Mesothelial cell of epicardium (in vitro differentiated cells): ENCODE measurements around the gene SETDB1. TPM values are rescaled to one million over a fixed set of nuclear protein-coding genes. Genes with fewer than 3 reads are reported as not detected.

Experiments
- DNase-seq, 2 experiments: peaks; one replicate each; pipeline ENCODE4 v3.0.0; 2021; ENCODE audit warnings: low spot score in 2 of 2; ENCODE audit not compliant: unreplicated experiment in 2 of 2
- H3K27ac Mint-ChIP-seq: 2 replicates; pipeline ENCODE4 v1.8.0; 2021; ENCODE audit warnings: mixed read lengths
- H3K27me3 Mint-ChIP-seq: 2 replicates; pipeline ENCODE4 v1.8.0; 2021; ENCODE audit warnings: low read depth, mixed read lengths
- H3K36me3 Mint-ChIP-seq: 2 replicates; pipeline ENCODE4 v1.8.0; 2021; ENCODE audit warnings: mixed read lengths
- H3K4me1 Mint-ChIP-seq: 2 replicates; pipeline ENCODE4 v1.8.0; 2021; ENCODE audit warnings: mixed read lengths
- H3K4me3 Mint-ChIP-seq: 2 replicates; pipeline ENCODE4 v1.8.0; 2021; ENCODE audit warnings: mild to moderate bottlenecking, moderate library complexity, mixed read lengths
- H3K9me3 Mint-ChIP-seq: 2 replicates; pipeline ENCODE4 v1.8.0; 2021; ENCODE audit warnings: mixed read lengths
- CTCF ChIP-seq: fragments of 200-600 bp; sonication (generic); IDR thresholded peaks from one replicate; pipeline ENCODE4 v1.5.0; 2021; ENCODE audit warnings: antibody characterized with exemption; ENCODE audit not compliant: unreplicated experiment
- total RNA-seq: library from RNA; stranded (reverse); gene quantifications from 3 replicates; pipeline ENCODE4 v1.2.1, GENCODE V29; 2021

SETDB1 gene
- total RNA-seq, 1 donor from 2014 or later: 101 TPM

GRCh38 chr1:151008244-151009205 is 82.4 kb downstream of the SETDB1 start, which contains the start of gene PRUNE1:
Gene PRUNE1, plus strand, starts transcription at chr1:151008449. Its CDS starts 184 bp downstream, at chr1:151008633.
- peak; percentile 89 to 91 for DNase-seq
- Mint-ChIP-seq H3K4me3 (peak within 1 kb of the TSS; percentile 97), H3K9me3 (no peaks in the 10 kb centered on the region), H3K36me3 (peaks cover 2% of the 10 kb centered on the region), H3K27me3 (no peaks in the 10 kb centered on the region), H3K27ac (peak within 1 kb of the TSS; percentile 100), H3K4me1 (peaks cover 64% of the 10 kb centered on the region)
- no peak for TF ChIP-seq CTCF

GRCh38 chr1:151009206-151009587 is 83.0 kb downstream of the SETDB1 start:
- DNase-seq: no peak

GRCh38 chr1:151009674-151010345 is 83.6 kb downstream of the SETDB1 start:
- Mint-ChIP-seq H3K27me3 (no peaks in the 10 kb centered on the region), H3K4me3 (peak overlapping the region; percentile 97), H3K27ac (peak overlapping the region; percentile 100), H3K9me3 (no peaks in the 10 kb centered on the region), H3K36me3 (peaks cover 2% of the 10 kb centered on the region), H3K4me1 (peaks cover 56% of the 10 kb centered on the region)
- no peak for TF ChIP-seq CTCF
- no peak for DNase-seq

More at GRCh38 chr1:151009206-151009587, 83.0 kb downstream of the SETDB1 start:
- TF ChIP-seq CTCF: no peak
- Mint-ChIP-seq H3K36me3 (peaks cover 2% of the 10 kb centered on the region), H3K9me3 (no peaks in the 10 kb centered on the region), H3K4me1 (peaks cover 61% of the 10 kb centered on the region), H3K4me3 (peak overlapping the region; percentile 97), H3K27me3 (no peaks in the 10 kb centered on the region), H3K27ac (peak overlapping the region; percentile 100)

GRCh38 chr1:151010346-151010726 is 84.2 kb downstream of the SETDB1 start:
- Mint-ChIP-seq H3K27me3 (no peaks in the 10 kb centered on the region), H3K27ac (no peak overlapping the region), H3K9me3 (no peaks in the 10 kb centered on the region), H3K4me3 (no peak overlapping the region), H3K4me1 (peaks cover 53% of the 10 kb centered on the region), H3K36me3 (peaks cover 2% of the 10 kb centered on the region)
- no peak for TF ChIP-seq CTCF
- DNase-seq: no peak

- DNase-seq: no peak
- peak overlapping the region; percentile 48 for H3K27ac Mint-ChIP-seq
- no peaks in the 10 kb centered on the region for H3K9me3 Mint-ChIP-seq
- no peak for TF ChIP-seq CTCF
- no peaks in the 10 kb centered on the region for H3K27me3 Mint-ChIP-seq
- H3K4me1 Mint-ChIP-seq: peaks cover 45% of the 10 kb centered on the region
- H3K4me3 Mint-ChIP-seq: no peak overlapping the region
- peaks cover 2% of the 10 kb centered on the region for H3K36me3 Mint-ChIP-seq
Measured at GRCh38 chr1:151011154-151011850, 85.1 kb downstream of the SETDB1 start.
